Measurements from ENCODE around the gene NQO1. TPM values are rescaled to one million over a fixed set of nuclear protein-coding genes. Genes with fewer than 3 reads are reported as not detected.
A peak's percentile ranks its signal among the peaks of the same experiment; 100 is the strongest.

Gene NQO1
- total RNA-seq, 1 experiment from 2014 or later: 519 TPM

DNA sequence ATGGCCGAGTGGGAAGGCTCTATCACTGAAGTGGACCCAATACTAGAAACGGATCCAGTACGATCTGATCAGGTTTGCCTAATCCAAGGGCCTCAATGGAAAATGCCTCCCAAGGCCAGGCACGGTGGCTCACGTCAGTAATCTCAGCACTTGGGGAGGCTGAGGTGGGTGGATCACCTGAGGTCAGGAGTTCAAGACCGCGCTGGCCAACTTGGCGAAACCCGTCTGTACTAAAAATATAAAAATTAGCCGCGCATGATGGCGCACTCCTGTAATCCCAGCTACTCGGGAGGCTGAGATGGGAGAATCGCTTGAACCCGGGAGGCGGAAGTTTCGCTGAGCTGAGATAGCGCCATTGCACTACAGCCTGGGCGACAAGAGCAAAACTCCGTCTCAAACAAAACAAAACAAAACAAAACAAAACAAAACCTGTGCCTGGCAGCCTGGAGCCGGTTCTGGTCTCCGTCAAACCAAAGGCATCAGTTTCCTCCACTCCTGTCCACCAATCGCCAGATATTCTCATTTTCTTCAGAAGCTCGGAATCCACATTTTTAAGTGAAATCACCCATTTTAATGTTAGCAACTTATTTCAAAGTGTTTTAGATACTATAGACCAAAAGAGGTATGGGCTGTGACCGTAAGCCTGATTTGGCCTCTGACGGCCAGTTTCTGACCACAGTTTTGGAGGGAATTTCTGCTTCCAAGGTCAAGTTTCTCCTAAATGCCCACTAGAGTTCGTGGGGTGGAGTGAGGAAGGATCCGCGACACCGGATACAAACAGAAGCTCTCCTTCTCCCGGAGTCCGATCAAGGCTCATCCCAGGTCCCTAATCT, 664 bp downstream of the NQO1 start:
- no peaks in the 10 kb centered on the region for H3K27me3 ChIP-seq (ENCODE audit: insufficient read depth, low read length)
- H3K27ac ChIP-seq (ENCODE audit: low read depth, low read length): peak overlapping the region; percentile 89
- peak overlapping the region; percentile 86 for H3K9ac ChIP-seq (ENCODE audit: low read length)
- BruUV-seq (replicated peaks): TSS peak; percentile 71
- H4K20me1 ChIP-seq (ENCODE audit: insufficient read depth): no peaks in the 10 kb centered on the region
- H3K4me1 ChIP-seq (ENCODE audit: control insufficient read depth in 1 of 2, insufficient read depth in 2 of 2, low read length in 2 of 2): peaks cover 34 to 68% of the 10 kb centered on the region in 2 experiments
- no peak; the same call in 1 of the 2 replicates for ATAC-seq
- intact Hi-C loops (cut with micrococcal nuclease): loop anchor here (2.0 kb wide), 1 partner anchor 29 kb away; the partner anchor contains the start of gene NOB1
- TF ChIP-seq RAD21 (IDR thresholded peaks at IDR 0.05; ENCODE audit: low read depth) (no peak), ZFX (IDR thresholded peaks at IDR 0.05) (no peak), SRF (IDR thresholded peaks at IDR 0.05; ENCODE audit: low read depth) (no peak), POLR2AphosphoS5 (IDR thresholded peaks at IDR 0.05; ENCODE audit: low read depth, low read length) (no peak; the same call in 1 of the 2 replicates), FOSL1 (IDR thresholded peaks at IDR 0.05; ENCODE audit: low read depth) (no peak), JUND (IDR thresholded peaks at IDR 0.05) (no peak), CEBPB (IDR thresholded peaks at IDR 0.05; ENCODE audit: low read depth) (no peak)
- TF ChIP-seq, protein P1, sequence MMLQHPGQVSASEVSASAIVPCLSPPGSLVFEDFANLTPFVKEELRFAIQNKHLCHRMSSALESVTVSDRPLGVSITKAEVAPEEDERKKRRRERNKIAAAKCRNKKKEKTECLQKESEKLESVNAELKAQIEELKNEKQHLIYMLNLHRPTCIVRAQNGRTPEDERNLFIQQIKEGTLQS (IDR thresholded peaks at IDR 0.05): no peak
- TF ChIP-seq, protein P2, sequence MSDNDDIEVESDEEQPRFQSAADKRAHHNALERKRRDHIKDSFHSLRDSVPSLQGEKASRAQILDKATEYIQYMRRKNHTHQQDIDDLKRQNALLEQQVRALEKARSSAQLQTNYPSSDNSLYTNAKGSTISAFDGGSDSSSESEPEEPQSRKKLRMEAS (IDR thresholded peaks at IDR 0.05): no peak
- peaks cover 64% of the 10 kb centered on the region for H3K79me2 ChIP-seq (ENCODE audit: insufficient read depth, low read length)
- H2AFZ ChIP-seq (ENCODE audit: low read depth, low read length, poor library complexity, severe bottlenecking): no peak overlapping the region
- H3K9me3 ChIP-seq (ENCODE audit: control insufficient read depth in 1 of 2, insufficient read depth in 1 of 2, low read depth in 1 of 2, low read length in 2 of 2): no peaks in the 10 kb centered on the region
- CTCF ChIA-PET: interaction anchor here (1.4 to 5.5 kb wide), 3 partner anchors 14 to 330 kb away, joined by 3 to 22 read pairs (median 6); partner anchors contain the start of gene NOB1
- POLR2A ChIA-PET: interaction anchor here (0.6 to 2.2 kb wide), 14 partner anchors 8 to 989 kb away, joined by 3 to 13 read pairs (median 4); partner anchors contain the start of genes CDH1, NOB1 and WWP2
- H3K4me2 ChIP-seq (ENCODE audit: low read length): peak overlapping the region; percentile 81
- peaks cover 0 to 15% of the 10 kb centered on the region in 2 experiments; a peak in 1 of 4 replicates for H3K36me3 ChIP-seq (ENCODE audit: control insufficient read depth in 1 of 2, insufficient read depth in 2 of 2, low read length in 2 of 2)
- DNase-seq (ENCODE audit: low read depth, low spot score): no peak
- RAD21 ChIA-PET (ENCODE audit: low non-redundant PET in 1 of 2, low total read pairs in 2 of 2, uncharacterized antibody in 2 of 2, unreplicated experiment in 2 of 2): no interaction called here
- peak overlapping the region; percentile 94 to 96 for H3K4me3 ChIP-seq (replicated peaks in 1 of 2; ENCODE audit: low read depth in 1 of 2, low read length in 2 of 2)
- H3K9me2 ChIP-seq (ENCODE audit: insufficient read depth): no peaks in the 10 kb centered on the region
